OCI-LY7 (cell line): Measurements from ENCODE around the gene TDRD7. TPM values are rescaled to one million over a fixed set of nuclear protein-coding genes. Genes with fewer than 3 reads are reported as not detected.
"Not testable (repeated sequence)": the region's sequence is repeated elsewhere in the genome, so short reads cannot be mapped to it uniquely, and the experiment has no call there.

ENCODE experiments used
- BruUV-seq: library from RNA; stranded (reverse); fragments of 400-500 nt; replicated peaks from 2 replicates; lab custom pipeline; 2021; lab: Mats Ljungman, UMichigan
- CTCF ChIA-PET: fragments of 300-600 bp; sonication (Branson Sonifier 250); formaldehyde crosslinking; loops from one replicate; lab custom pipeline; 2022; ENCODE audit warnings: antibody characterized with exemption; ENCODE audit not compliant: unreplicated experiment; lab: Charles Lee
- POLR2A ChIA-PET: fragments of 300-600 bp; sonication (Branson Sonifier 250); formaldehyde crosslinking; loops from one replicate; lab custom pipeline; 2022; ENCODE audit warnings: antibody characterized with exemption; lab: Charles Lee
- DNase-seq: peaks from one replicate; pipeline ENCODE4 v3.0.0-alpha.2; 2015; ENCODE audit warnings: low spot score
- H2AFZ ChIP-seq: fragments of 200-600 bp; sonication (generic), shearing (Covaris generic); 2 replicates; pipeline ENCODE4 v1.6.1; 2014; ENCODE audit warnings: mild to moderate bottlenecking, antibody characterized with exemption, low read length, moderate library complexity
- H3K27ac ChIP-seq: fragments of 200-600 bp; sonication (generic); 2 replicates; pipeline ENCODE4 v1.5.1; 2014; ENCODE audit warnings: mixed run types, low read depth, mild to moderate bottlenecking, moderate library complexity, low read length, inconsistent platforms; ENCODE audit not compliant: poor library complexity, severe bottlenecking
- H3K36me3 ChIP-seq: fragments of 200-600 bp; sonication (generic); 2 replicates; pipeline ENCODE4 v1.6.1; 2014; ENCODE audit warnings: mild to moderate bottlenecking, antibody characterized with exemption, low read length, moderate library complexity, mixed read lengths; ENCODE audit not compliant: insufficient read depth
- H3K4me1 ChIP-seq: fragments of 200-600 bp; sonication (generic); 2 replicates; pipeline ENCODE4 v1.5.1; 2014; ENCODE audit warnings: mild to moderate bottlenecking, low read length; ENCODE audit not compliant: insufficient read depth, poor library complexity, severe bottlenecking
- H3K4me2 ChIP-seq: fragments of 200-600 bp; sonication (generic); 2 replicates; pipeline ENCODE4 v1.6.1; 2014; ENCODE audit warnings: mild to moderate bottlenecking, low read length
- H3K4me3 ChIP-seq: fragments of 200-600 bp; sonication (generic); 2 replicates; pipeline ENCODE4 v1.5.1; 2014; ENCODE audit warnings: mild to moderate bottlenecking, low read depth, low read length; ENCODE audit not compliant: poor library complexity, severe bottlenecking
- H3K79me2 ChIP-seq: fragments of 200-600 bp; sonication (generic); 2 replicates; pipeline ENCODE4 v1.6.1; 2016; ENCODE audit warnings: low read depth, mild to moderate bottlenecking, low read length, moderate library complexity, mixed read lengths; ENCODE audit not compliant: insufficient read depth
- H3K9me2 ChIP-seq: fragments of 200-600 bp; sonication (generic); 2 replicates; pipeline ENCODE4 v1.6.1; 2016; ENCODE audit warnings: mild to moderate bottlenecking, low read length, mixed read lengths; ENCODE audit not compliant: insufficient read depth
- H3K9me3 ChIP-seq: fragments of 200-600 bp; sonication (generic); 2 replicates; pipeline ENCODE4 v1.6.1; 2014; ENCODE audit warnings: mild to moderate bottlenecking, mixed run types, low read length, mixed read lengths
- H4K20me1 ChIP-seq: fragments of 200-600 bp; sonication (generic); 2 replicates; pipeline ENCODE4 v1.6.1; 2014; ENCODE audit warnings: mild to moderate bottlenecking, antibody characterized with exemption, low read length, moderate library complexity, mixed read lengths; ENCODE audit not compliant: insufficient read depth
- CTCF ChIP-seq: fragments of 200-600 bp; sonication (generic); conservative IDR thresholded peaks from 2 replicates; pipeline ENCODE4 v1.5.1; 2014; ENCODE audit warnings: mild to moderate bottlenecking, antibody characterized with exemption, low read length, moderate library complexity, mixed read lengths
- EZH2phosphoT487 ChIP-seq: fragments of 200-600 bp; sonication (generic); IDR thresholded peaks from 2 replicates; pipeline ENCODE4 v1.6.1; 2018; ENCODE audit warnings: low read depth, borderline replicate concordance, mild to moderate bottlenecking, mixed run types, antibody characterized with exemption, low read length, moderate library complexity, mixed read lengths
- intact Hi-C: fragments of 100-400 bp; cut with micrococcal nuclease; formaldehyde crosslinking; loops from one replicate; pipeline ENCODE4 v1.10.0; 2022; ENCODE audit not compliant: unreplicated experiment
- total RNA-seq, 2 experiments: library from RNA; depleted of rRNA in 1 of 2; stranded (reverse); fragments of >200 nt in 1 of 2; shearing (Covaris generic) in 1 of 2; gene quantifications; 2 replicates each; pipeline ENCODE4 v1.2.3, GENCODE V29; 2014 to 2022

The TDRD7 gene
- total RNA-seq, 2 experiments from 2014 or later = 4.0 to 6.1 TPM

GRCh38 chr9:97491216-97491999, 79.5 kb downstream of the TDRD7 start:
- Histone ChIP-seq H3K4me2 (no peak overlapping the region), H3K4me1 (no peaks in the 10 kb centered on the region), H3K9me2 (no peaks in the 10 kb centered on the region), H2AFZ (no peak overlapping the region), H3K36me3 (no peaks in the 10 kb centered on the region), H3K9me3 (no peaks in the 10 kb centered on the region), H3K79me2 (no peaks in the 10 kb centered on the region), H3K4me3 (no peak overlapping the region), H4K20me1 (no peaks in the 10 kb centered on the region), H3K27ac (no peak overlapping the region)
- ChIA-PET CTCF (no interaction called here), POLR2A (interaction anchor here (1.0 kb wide), 1 partner anchor 30 kb away, joined by 6 read pairs; no protein-coding TSS in a partner anchor)
- intact Hi-C loops = no loop called here
- TF ChIP-seq EZH2phosphoT487 (no peak), CTCF (no peak)
- DNase-seq = no peak
- no TSS peak for BruUV-seq

- H2AFZ ChIP-seq, BruUV-seq, DNase-seq, H3K27ac ChIP-seq, CTCF ChIA-PET, POLR2A ChIA-PET, H3K4me1 ChIP-seq, H3K79me2 ChIP-seq, H4K20me1 ChIP-seq, H3K9me2 ChIP-seq, H3K36me3 ChIP-seq, H3K4me3 ChIP-seq, intact Hi-C loops, H3K9me3 ChIP-seq, H3K4me2 ChIP-seq: not testable (repeated sequence)
Measured at GRCh38 chr9:97497558-97498375, 85.9 kb downstream of the TDRD7 start.

GRCh38 chr9:97498846-97499245, 87.0 kb downstream of the TDRD7 start:
- H3K9me2 ChIP-seq, DNase-seq, intact Hi-C loops, H3K4me3 ChIP-seq, H3K9me3 ChIP-seq, H3K4me2 ChIP-seq, H3K36me3 ChIP-seq, H2AFZ ChIP-seq, CTCF ChIA-PET, H3K79me2 ChIP-seq, H3K4me1 ChIP-seq, H3K27ac ChIP-seq, BruUV-seq, H4K20me1 ChIP-seq: not testable (repeated sequence)
- POLR2A ChIA-PET = interaction anchor here (0.6 kb wide), 1 partner anchor 342 kb away, joined by 3 read pairs; no protein-coding TSS in a partner anchor
